ENCODE results near the gene CCHCR1. TPM values are rescaled to one million over a fixed set of nuclear protein-coding genes. Genes with fewer than 3 reads are reported as not detected.

Gene CCHCR1
- total and polyA plus RNA-seq, 9 of the 15 experiments (the other 6 are each of a cell fraction or from before 2014, with no cell fraction given), result 1.2 to 47.3 (median 32.0) TPM

GRCh38 chr6:31175971-31176370, 18.4 kb upstream of the CCHCR1 start (continued):
- peak in 1 of 2 experiments; percentile 85 for TF ChIP-seq E2F6 (IDR thresholded peaks at IDR 0.05; ENCODE audit: borderline replicate concordance in 1 of 2, extremely low read depth in 1 of 2, insufficient read depth in 1 of 2, insufficient read length in 1 of 2, low read depth in 1 of 2, low read length in 1 of 2, poor library complexity in 1 of 2, severe bottlenecking in 1 of 2)
- no peak for TF ChIP-seq MITF (IDR thresholded peaks at IDR 0.05)
- peak in 1 of 2 experiments; percentile 17; a peak in 1 of 4 replicates for TF ChIP-seq HDAC1 (IDR thresholded peaks at IDR 0.05)
- peak; percentile 82 for TF ChIP-seq VEZF1 (CRISPR knock-in tag; IDR thresholded peaks at IDR 0.05)
- no peak for TF ChIP-seq PHB2 (IDR thresholded peaks at IDR 0.05; ENCODE audit: low read depth)
- TF ChIP-seq ATF6 (CRISPR knock-in tag; IDR thresholded peaks at IDR 0.05), result no peak
- TF ChIP-seq HMBOX1 (IDR thresholded peaks at IDR 0.05), result no peak
